Mucosa of stomach (tissue), 1 donor: Measurements from ENCODE around the gene CCL22.

Experiments
- H3K27me3 ChIP-seq: one replicate; pipeline ENCODE4 v1.7.0; 2013; ENCODE audit warnings: mild to moderate bottlenecking, low read length; ENCODE audit not compliant: control insufficient read depth, insufficient read depth
- H3K36me3 ChIP-seq: one replicate; pipeline ENCODE4 v1.7.0; 2013; ENCODE audit warnings: low read length; ENCODE audit not compliant: control insufficient read depth, insufficient read depth
- H3K4me1 ChIP-seq: one replicate; pipeline ENCODE4 v1.7.0; 2013; ENCODE audit warnings: mild to moderate bottlenecking, low read length; ENCODE audit not compliant: control insufficient read depth, insufficient read depth
- H3K4me3 ChIP-seq: one replicate; pipeline ENCODE4 v1.7.0; 2013; ENCODE audit warnings: low read length
- H3K9ac ChIP-seq: one replicate; pipeline ENCODE4 v1.7.0; 2013; ENCODE audit warnings: mild to moderate bottlenecking, low read length, moderate library complexity
- H3K9me3 ChIP-seq: one replicate; pipeline ENCODE4 v1.7.0; 2013; ENCODE audit warnings: mild to moderate bottlenecking, low read length, moderate library complexity; ENCODE audit not compliant: control insufficient read depth
- donor health status: Pancreatic carcinoma.

Gene CCL22

GRCh38 chr16:57358527-57359095 lies at the start of gene CCL22:
Gene CCL22 (plus strand): TSS chr16:57358783. CDS start chr16:57358817, 34 bp downstream.
- Histone ChIP-seq H3K4me3 (no peak within 1 kb of the TSS), H3K4me1 (no peaks in the 10 kb centered on the region), H3K27me3 (peaks cover 3% of the 10 kb centered on the region), H3K9me3 (no peaks in the 10 kb centered on the region), H3K9ac (no peak within 1 kb of the TSS), H3K36me3 (no peaks in the 10 kb centered on the region)

- no peaks in the 10 kb centered on the region for H3K9me3 ChIP-seq
- no peak overlapping the region for H3K4me3 ChIP-seq
- H3K9ac ChIP-seq: no peak overlapping the region
- H3K4me1 ChIP-seq: peaks cover 17% of the 10 kb centered on the region
- H3K36me3 ChIP-seq: no peaks in the 10 kb centered on the region
- H3K27me3 ChIP-seq: no peaks in the 10 kb centered on the region
These were observed 47.8 kb upstream of the CCL22 start for GRCh38 chr16:57310801-57311200.

GRCh38 chr16:57313509-57313908 lies 45.1 kb upstream of the CCL22 start:
- Histone ChIP-seq H3K9ac (no peak overlapping the region), H3K36me3 (no peaks in the 10 kb centered on the region), H3K9me3 (no peaks in the 10 kb centered on the region), H3K4me1 (peaks cover 17% of the 10 kb centered on the region), H3K27me3 (no peaks in the 10 kb centered on the region), H3K4me3 (no peak overlapping the region)

GRCh38 chr16:57314161-57314785 lies 44.3 kb upstream of the CCL22 start:
- Histone ChIP-seq H3K27me3 (no peaks in the 10 kb centered on the region), H3K9ac (no peak overlapping the region), H3K4me3 (no peak overlapping the region), H3K4me1 (peaks cover 17% of the 10 kb centered on the region), H3K9me3 (no peaks in the 10 kb centered on the region), H3K36me3 (no peaks in the 10 kb centered on the region)

GRCh38 chr16:57315416-57315815 lies 43.2 kb upstream of the CCL22 start:
- no peaks in the 10 kb centered on the region for H3K27me3 ChIP-seq
- no peaks in the 10 kb centered on the region for H3K36me3 ChIP-seq
- H3K9ac ChIP-seq: no peak overlapping the region
- no peak overlapping the region for H3K4me3 ChIP-seq
- peaks cover 17% of the 10 kb centered on the region for H3K4me1 ChIP-seq
- H3K9me3 ChIP-seq: no peaks in the 10 kb centered on the region

GRCh38 chr16:57316390-57317017 lies 42.1 kb upstream of the CCL22 start:
- Histone ChIP-seq H3K4me3 (no peak overlapping the region), H3K9ac (no peak overlapping the region), H3K27me3 (no peaks in the 10 kb centered on the region), H3K4me1 (peaks cover 17% of the 10 kb centered on the region), H3K9me3 (no peaks in the 10 kb centered on the region), H3K36me3 (no peaks in the 10 kb centered on the region)

- H3K27me3 ChIP-seq: no peaks in the 10 kb centered on the region
- H3K4me3 ChIP-seq: no peak overlapping the region
- H3K9ac ChIP-seq: no peak overlapping the region
- H3K36me3 ChIP-seq: no peaks in the 10 kb centered on the region
- no peaks in the 10 kb centered on the region for H3K9me3 ChIP-seq
- H3K4me1 ChIP-seq: peaks cover 17% of the 10 kb centered on the region
These were observed 40.2 kb upstream of the CCL22 start for GRCh38 chr16:57318240-57318970.

GRCh38 chr16:57319646-57320045 lies 38.9 kb upstream of the CCL22 start:
- H3K4me3 ChIP-seq: no peak overlapping the region
- H3K4me1 ChIP-seq: peaks cover 8% of the 10 kb centered on the region
- H3K9me3 ChIP-seq: no peaks in the 10 kb centered on the region
- H3K36me3 ChIP-seq: no peaks in the 10 kb centered on the region
- no peak overlapping the region for H3K9ac ChIP-seq
- no peaks in the 10 kb centered on the region for H3K27me3 ChIP-seq

GRCh38 chr16:57324749-57325148 lies 33.8 kb upstream of the CCL22 start:
- Histone ChIP-seq H3K4me3 (no peak overlapping the region), H3K4me1 (no peaks in the 10 kb centered on the region), H3K9ac (no peak overlapping the region), H3K9me3 (no peaks in the 10 kb centered on the region), H3K27me3 (no peaks in the 10 kb centered on the region), H3K36me3 (no peaks in the 10 kb centered on the region)

- no peaks in the 10 kb centered on the region for H3K9me3 ChIP-seq
- no peak overlapping the region for H3K9ac ChIP-seq
- H3K36me3 ChIP-seq: no peaks in the 10 kb centered on the region
- H3K4me3 ChIP-seq: no peak overlapping the region
- H3K27me3 ChIP-seq: no peaks in the 10 kb centered on the region
- no peaks in the 10 kb centered on the region for H3K4me1 ChIP-seq
These were observed 33.1 kb upstream of the CCL22 start for GRCh38 chr16:57325458-57325857.

GRCh38 chr16:57329718-57330327 lies 28.8 kb upstream of the CCL22 start:
- Histone ChIP-seq H3K36me3 (no peaks in the 10 kb centered on the region), H3K27me3 (no peaks in the 10 kb centered on the region), H3K9me3 (no peaks in the 10 kb centered on the region), H3K9ac (no peak overlapping the region), H3K4me3 (no peak overlapping the region), H3K4me1 (no peaks in the 10 kb centered on the region)

- Histone ChIP-seq H3K27me3 (no peaks in the 10 kb centered on the region), H3K9ac (no peak overlapping the region), H3K36me3 (no peaks in the 10 kb centered on the region), H3K4me1 (no peaks in the 10 kb centered on the region), H3K9me3 (no peaks in the 10 kb centered on the region), H3K4me3 (no peak overlapping the region)
These were observed 27.2 kb upstream of the CCL22 start for GRCh38 chr16:57331355-57331754.
